ENCODE measurements around the gene HACE1.

HACE1 gene

GRCh38 chr6:104705095-104705707 is 154.5 kb downstream of the HACE1 start:
- DNase-seq (peak; percentile 85), ATAC-seq (ENCODE audit: insufficient read depth, low read depth) (peak; percentile 98)
- no peaks in the 10 kb centered on the region for H3K36me3 ChIP-seq (ENCODE audit: insufficient read depth, low read length)
- no peaks in the 10 kb centered on the region for H3K9me3 ChIP-seq (ENCODE audit: insufficient read depth, low read length, severe bottlenecking)
- no peaks in the 10 kb centered on the region for H3K79me2 ChIP-seq (ENCODE audit: insufficient read depth, low read length)
- no peak overlapping the region for H2AFZ ChIP-seq (ENCODE audit: low read depth, low read length)
- H3K4me1 ChIP-seq (ENCODE audit: insufficient read depth, low read length) = peaks cover 40% of the 10 kb centered on the region
- H3K27me3 ChIP-seq (ENCODE audit: insufficient read depth, low read length, poor library complexity) = no peaks in the 10 kb centered on the region
- no peaks in the 10 kb centered on the region for H4K20me1 ChIP-seq (ENCODE audit: insufficient read depth, low read length)
- peak overlapping the region; percentile 83 for H3K27ac ChIP-seq (ENCODE audit: low read length)
- H3K4me2 ChIP-seq (ENCODE audit: insufficient read depth, low read length) = peak overlapping the region; percentile 65
- peak overlapping the region; percentile 22 for H3K9ac ChIP-seq (ENCODE audit: low read depth, low read length)
- TF ChIP-seq CTCF (IDR thresholded peaks at IDR 0.05; ENCODE audit: borderline replicate concordance, extremely low read depth, low read length, poor library complexity, severe bottlenecking) (no peak), EZH2 (IDR thresholded peaks at IDR 0.05; ENCODE audit: borderline replicate concordance, low read depth, low read length, severe bottlenecking) (no peak)
- peak overlapping the region in 1 of 2 experiments; percentile 44; a peak in 2 of 4 replicates for H3K4me3 ChIP-seq (ENCODE audit: low read depth in 1 of 2, low read length in 2 of 2)

- Histone ChIP-seq H3K4me2 (ENCODE audit: insufficient read depth, low read length) (peak overlapping the region; percentile 65), H4K20me1 (ENCODE audit: insufficient read depth, low read length) (no peaks in the 10 kb centered on the region), H3K36me3 (ENCODE audit: insufficient read depth, low read length) (no peaks in the 10 kb centered on the region), H3K4me1 (ENCODE audit: insufficient read depth, low read length) (peaks cover 40% of the 10 kb centered on the region), H3K4me3 (ENCODE audit: low read depth in 1 of 2, low read length in 2 of 2) (peak overlapping the region in 1 of 2 experiments; percentile 12; a peak in 1 of 4 replicates), H3K79me2 (ENCODE audit: insufficient read depth, low read length) (no peaks in the 10 kb centered on the region), H3K9me3 (ENCODE audit: insufficient read depth, low read length, severe bottlenecking) (no peaks in the 10 kb centered on the region), H3K9ac (ENCODE audit: low read depth, low read length) (peak overlapping the region; percentile 7; the same call in 1 of the 2 replicates), H2AFZ (ENCODE audit: low read depth, low read length) (no peak overlapping the region), H3K27me3 (ENCODE audit: insufficient read depth, low read length, poor library complexity) (no peaks in the 10 kb centered on the region), H3K27ac (ENCODE audit: low read length) (peak overlapping the region; percentile 83)
- ATAC-seq (ENCODE audit: insufficient read depth, low read depth) (no peak), DNase-seq (no peak)
- no peak for TF ChIP-seq EZH2 (IDR thresholded peaks at IDR 0.05; ENCODE audit: borderline replicate concordance, low read depth, low read length, severe bottlenecking)
- TF ChIP-seq CTCF (IDR thresholded peaks at IDR 0.05; ENCODE audit: borderline replicate concordance, extremely low read depth, low read length, poor library complexity, severe bottlenecking) = no peak
Measured at GRCh38 chr6:104704191-104704590, 155.5 kb downstream of the HACE1 start.

- DNase-seq (no peak), ATAC-seq (ENCODE audit: insufficient read depth, low read depth) (no peak)
- no peak overlapping the region for H3K4me3 ChIP-seq (ENCODE audit: low read depth in 1 of 2, low read length in 2 of 2)
- no peaks in the 10 kb centered on the region for H3K27me3 ChIP-seq (ENCODE audit: insufficient read depth, low read length, poor library complexity)
- no peak overlapping the region for H3K27ac ChIP-seq (ENCODE audit: low read length)
- no peaks in the 10 kb centered on the region for H4K20me1 ChIP-seq (ENCODE audit: insufficient read depth, low read length)
- H3K9ac ChIP-seq (ENCODE audit: low read depth, low read length) = no peak overlapping the region
- H3K79me2 ChIP-seq (ENCODE audit: insufficient read depth, low read length) = no peaks in the 10 kb centered on the region
- no peak overlapping the region for H3K4me2 ChIP-seq (ENCODE audit: insufficient read depth, low read length)
- H3K4me1 ChIP-seq (ENCODE audit: insufficient read depth, low read length) = peaks cover 40% of the 10 kb centered on the region
- no peak overlapping the region for H2AFZ ChIP-seq (ENCODE audit: low read depth, low read length)
- no peaks in the 10 kb centered on the region for H3K36me3 ChIP-seq (ENCODE audit: insufficient read depth, low read length)
- H3K9me3 ChIP-seq (ENCODE audit: insufficient read depth, low read length, severe bottlenecking) = no peaks in the 10 kb centered on the region
- TF ChIP-seq EZH2 (IDR thresholded peaks at IDR 0.05; ENCODE audit: borderline replicate concordance, low read depth, low read length, severe bottlenecking) (no peak), CTCF (IDR thresholded peaks at IDR 0.05; ENCODE audit: borderline replicate concordance, extremely low read depth, low read length, poor library complexity, severe bottlenecking) (no peak)
Measured at GRCh38 chr6:104702126-104702841, 157.4 kb downstream of the HACE1 start.
